Measurements from ENCODE around the gene OVCA2.

Gene OVCA2

DNA sequence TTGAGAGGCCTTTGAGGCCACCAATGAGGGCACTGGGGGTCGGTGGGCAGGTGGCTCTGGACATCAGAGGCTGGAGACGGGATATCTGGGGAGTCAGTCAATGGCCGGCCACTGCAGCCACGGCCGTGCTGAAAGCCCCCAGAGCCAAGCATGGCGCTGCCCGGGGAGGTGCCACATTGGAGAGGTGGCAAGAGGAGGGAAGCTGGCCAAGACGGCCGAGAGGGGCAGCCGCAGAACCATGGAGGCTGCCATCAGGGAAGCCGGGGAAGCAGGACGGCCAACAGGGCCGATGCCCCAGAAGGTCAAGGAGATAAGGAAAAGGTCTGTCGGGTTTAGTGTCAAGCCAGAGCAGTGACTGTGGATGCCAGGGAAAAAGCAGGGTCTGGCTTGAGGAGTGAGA, 26.5 kb upstream of the OVCA2 start:
- DNase-seq = no peak

DNA sequence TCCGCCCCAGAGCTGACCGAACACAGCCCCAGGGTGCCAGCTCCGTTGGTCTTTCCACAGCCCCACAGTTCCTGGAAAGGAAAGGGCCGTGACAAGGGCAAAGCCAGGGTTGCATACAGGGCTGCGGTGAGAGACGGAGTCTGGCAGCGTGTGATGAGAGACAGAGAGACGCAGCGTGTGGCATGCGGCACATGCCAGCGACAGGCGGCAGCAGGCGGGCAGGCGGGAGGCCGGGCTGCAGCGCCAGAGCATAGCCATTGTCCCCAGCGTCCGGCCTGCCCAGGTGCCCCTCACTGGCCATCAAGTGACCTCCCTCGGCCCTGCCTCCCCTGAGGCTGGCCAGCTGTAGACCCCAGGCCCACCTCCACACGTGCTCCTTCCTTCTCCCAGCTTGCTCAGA, 25.3 kb upstream of the OVCA2 start:
- no peak for DNase-seq

DNA sequence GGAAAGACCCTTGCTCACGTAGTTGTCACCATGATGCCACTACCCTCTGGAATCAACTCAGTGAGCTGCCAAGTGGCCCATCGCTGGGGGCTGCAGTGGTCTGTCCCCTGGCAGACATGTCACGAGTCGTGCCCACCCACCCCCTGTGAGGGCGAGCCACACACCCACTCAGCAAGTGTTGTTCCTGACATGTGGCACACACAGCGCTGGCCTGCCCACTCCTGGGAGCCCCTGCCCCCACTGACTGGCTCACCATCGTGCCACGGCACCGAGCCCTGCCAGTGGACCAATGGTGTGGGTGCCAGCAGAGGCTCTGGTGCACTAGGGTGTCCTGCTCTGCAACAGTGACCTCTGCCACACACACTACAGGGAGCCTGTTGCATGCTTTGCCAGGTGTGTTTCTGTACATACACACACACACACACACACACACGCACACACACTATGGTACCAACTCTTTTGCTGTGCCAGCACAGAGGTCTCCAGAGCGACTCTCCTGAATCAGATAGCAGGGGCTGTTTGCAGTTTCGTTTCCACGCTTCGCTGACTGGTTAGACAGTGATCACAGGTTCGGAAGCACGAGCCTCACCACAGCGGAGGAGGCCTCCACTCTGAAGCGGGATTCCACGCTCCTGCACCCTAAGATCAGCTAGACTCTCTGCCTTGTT, 24.4 kb upstream of the OVCA2 start:
- DNase-seq = no peak

DNA sequence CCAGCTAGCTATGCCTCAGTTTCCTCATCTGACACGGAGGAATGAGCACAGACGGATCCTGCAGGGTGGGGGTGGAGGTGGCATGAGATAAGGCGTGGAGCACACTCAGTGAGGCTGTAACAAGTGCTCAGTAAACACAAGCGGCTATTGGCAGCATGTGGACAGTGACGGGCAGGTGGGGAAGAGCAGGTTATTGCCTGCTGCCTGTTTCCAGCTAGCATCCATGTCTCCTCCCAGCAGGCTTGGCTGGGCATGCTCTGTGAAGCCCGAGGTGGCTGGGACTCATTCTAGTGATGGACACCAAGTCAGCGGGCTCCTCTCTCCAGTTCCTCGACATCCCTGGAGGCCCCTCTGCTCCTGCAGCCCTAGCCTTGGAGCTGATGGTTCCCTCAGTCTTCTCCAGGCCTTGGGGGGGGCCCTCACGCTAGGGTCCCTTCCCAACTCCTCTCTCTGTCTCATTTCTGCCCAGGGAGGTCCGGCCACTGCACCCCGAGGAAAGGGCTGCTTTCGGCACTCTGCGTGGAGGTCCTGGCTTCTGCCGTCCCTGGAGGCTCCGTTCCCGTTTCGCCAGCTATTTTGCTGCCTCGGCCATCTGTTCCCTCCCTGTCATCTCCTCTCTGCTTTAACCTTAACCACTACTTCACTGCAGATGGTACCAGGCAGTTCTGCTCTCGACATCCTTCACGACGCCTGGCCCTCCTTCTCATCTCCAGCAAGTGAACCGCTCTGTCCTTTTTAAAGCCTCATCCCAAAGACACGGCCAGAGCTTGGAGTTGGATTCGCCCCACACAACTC, 22.9 kb upstream of the OVCA2 start:
- DNase-seq = peak; percentile 21

DNA sequence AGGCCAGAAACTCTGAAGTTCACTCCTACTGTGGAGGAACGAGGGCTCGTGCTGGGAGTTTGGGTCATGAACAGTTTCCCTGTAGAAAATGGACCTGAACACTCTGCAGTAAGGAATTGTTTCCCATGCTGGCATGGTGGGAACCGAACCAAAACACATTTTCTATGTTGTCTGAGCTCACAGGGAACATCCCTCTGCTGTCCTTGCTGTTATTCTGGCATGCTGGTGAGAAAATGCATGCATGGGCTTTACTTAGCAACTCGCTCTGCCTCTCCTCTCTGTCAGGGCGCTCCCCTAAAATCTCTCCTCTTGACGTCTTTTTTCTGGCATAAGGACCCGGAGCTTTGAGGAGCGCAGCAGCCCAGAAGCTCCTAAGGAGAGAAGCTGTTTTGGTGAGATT, 22.1 kb upstream of the OVCA2 start:
- no peak for DNase-seq

DNA sequence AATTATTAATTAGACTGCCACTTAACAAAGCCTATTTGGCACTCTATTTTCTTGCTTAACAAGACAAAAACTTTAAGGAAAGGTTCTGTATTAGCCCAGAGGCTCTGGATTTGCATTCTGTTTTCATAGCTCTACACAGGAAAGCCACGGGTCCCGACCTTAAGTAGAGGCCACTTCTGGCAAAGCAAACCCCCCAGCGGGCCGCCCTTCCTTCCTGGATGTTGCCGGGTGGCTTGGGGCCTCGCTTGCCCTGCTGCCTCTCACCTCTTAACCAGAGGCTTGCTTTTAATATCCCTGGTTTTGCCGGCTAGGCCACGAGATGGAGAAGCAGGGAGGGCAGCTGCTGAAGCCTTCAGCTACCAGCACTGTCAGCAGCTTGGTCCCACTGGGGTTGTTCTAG, 21.1 kb upstream of the OVCA2 start:
- DNase-seq = no peak

DNA sequence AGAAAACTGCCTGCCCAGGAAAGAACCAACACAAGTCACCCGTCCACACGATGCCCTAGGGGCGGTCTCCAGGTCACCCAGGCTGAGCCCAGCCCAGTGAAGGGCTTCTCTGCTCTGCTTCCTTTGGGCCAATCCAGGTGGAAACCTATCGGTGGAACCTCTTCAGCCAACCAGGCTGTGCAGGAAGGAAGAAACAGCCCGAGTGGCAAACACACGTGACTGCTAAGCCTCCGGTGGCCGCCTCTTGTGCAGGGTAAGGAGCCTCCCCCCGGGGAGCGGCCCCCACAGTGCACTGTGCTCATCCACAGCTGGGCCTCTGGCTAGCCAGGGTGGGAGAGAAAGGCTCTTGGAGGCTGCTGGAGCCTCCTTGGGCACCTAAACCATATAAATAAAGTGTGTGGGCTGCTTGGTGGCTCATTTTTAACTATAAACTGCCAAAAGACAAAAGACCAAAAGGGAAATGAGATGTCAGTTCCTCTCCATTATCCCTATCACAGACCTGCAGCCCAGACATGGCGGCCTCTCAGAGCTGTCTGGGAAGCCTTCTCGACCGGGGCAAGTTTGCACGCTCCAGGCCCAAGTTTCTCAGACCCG, 19.1 kb upstream of the OVCA2 start:
- DNase-seq = no peak

DNA sequence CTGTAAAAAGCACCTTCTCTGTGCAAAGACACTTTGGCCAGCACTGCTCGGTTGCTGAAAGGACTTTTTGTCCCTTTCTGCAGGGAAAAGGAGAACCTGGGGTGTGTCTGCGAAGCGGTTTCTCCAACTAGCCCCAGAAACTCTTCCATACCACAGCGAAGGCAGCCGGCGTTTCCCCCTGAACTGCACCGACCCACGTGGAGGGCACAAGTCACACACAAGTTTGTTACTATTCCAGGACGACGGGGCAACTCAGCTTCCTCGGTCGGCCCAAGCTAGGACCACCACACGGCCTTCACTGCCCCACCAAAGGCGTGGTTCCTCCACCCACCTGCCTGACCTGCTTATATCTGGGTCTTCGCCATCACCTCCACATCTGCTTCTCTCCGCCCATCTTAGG, 18.6 kb upstream of the OVCA2 start:
- no peak for DNase-seq

DNA sequence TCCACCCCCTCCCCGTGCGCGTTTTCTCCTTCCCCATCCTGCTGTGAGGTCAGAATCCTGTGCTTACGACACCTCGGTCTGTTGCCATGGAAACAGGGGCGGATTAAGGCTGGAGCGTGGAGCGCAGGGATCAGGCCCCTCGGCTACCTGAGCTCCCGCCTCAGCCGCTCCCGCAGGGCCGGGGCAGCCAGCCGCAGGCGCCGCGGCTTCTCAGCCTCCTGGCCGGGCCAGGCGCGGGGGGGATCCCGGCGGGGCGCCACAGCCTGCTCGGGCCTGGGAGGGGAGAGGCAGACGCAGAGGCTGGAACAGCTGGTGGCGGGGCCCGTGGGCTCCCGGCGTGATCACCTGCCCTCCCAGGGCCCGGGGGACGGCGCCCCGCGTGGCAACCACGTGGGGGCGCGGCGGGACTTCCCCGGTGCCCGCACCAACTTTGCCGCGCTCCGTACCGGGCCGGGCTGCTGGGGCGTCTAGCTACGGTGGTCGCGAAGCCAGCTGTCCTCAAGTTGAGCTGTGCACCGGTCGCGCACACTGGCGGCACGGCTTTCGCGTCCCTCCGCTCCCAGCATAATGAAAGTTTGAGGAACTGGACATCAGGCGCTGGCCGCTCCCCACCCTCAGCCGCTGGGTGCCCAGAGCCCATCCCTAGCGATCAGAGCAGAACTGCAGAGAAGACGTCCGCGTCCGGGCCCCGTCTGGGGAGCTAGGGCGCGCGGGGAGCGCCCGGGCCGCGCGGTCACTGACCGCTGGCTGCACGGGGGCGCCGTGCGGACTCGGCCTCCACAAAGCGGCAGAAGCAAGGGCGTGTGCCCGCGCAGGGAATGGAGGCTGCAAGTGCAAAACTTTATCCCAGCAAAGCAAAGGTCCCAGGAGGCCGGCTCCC, 17.9 kb upstream of the OVCA2 start:
- DNase-seq = peak; percentile 31

DNA sequence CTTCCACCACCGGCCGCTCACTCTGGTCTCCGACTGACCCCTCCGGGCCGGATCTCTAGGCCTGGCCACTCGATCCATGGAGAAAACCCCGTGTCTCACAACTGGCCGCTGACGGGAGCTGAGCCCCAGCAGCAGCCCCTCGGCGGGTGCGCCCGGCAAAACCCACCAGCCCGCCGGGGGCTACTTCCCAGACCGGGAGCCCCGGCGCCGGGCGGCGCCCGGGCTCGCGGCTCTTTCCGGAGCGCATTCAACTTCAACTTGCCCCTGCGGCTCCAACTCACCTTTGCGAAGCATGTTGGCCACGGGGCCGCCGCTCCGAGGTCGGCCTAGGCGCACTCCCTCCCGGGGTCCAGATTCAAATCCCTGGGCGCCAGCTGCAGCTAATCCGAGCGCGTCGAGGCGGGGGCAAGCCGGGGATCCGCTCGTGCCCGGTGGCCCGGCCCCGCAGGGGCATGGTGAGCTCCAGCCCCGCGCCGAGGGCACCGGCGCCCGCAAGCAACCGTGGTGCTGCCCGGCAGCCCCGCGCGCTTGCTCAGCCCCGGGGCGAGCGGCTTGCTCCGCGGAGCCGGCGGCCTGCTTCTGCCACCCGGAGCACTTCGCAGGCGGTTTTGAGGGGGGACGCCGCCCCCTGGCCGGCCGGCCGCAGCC, 17.1 kb upstream of the OVCA2 start:
- DNase-seq = no peak

DNA sequence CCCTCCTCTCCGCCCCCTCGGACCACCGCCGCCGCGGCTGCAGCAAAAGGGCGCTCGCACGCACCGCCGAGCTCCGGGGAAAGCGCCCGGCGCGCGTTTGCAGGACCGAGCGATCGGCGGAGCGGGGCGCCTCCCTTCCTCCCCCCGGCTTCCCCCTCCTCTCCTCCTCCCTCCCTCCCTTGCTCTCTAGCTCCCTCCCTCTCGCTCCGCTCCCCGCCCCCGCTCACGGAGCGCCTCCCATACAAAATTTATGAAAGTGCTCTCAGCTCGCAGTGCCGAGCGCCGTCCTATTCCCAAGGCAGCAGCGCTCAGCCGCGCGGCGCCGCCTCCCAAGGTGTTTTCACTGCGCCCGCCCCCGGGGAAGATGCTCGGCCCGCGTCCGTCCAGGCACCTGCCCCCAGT, 16.6 kb upstream of the OVCA2 start, which contains the start of gene RTN4RL1:
TSS of gene RTN4RL1 (minus strand) at position 115 of the 402 bp plus-strand sequence. CDS start 469 bp downstream, outside the sequence.
- no peak for DNase-seq

DNA sequence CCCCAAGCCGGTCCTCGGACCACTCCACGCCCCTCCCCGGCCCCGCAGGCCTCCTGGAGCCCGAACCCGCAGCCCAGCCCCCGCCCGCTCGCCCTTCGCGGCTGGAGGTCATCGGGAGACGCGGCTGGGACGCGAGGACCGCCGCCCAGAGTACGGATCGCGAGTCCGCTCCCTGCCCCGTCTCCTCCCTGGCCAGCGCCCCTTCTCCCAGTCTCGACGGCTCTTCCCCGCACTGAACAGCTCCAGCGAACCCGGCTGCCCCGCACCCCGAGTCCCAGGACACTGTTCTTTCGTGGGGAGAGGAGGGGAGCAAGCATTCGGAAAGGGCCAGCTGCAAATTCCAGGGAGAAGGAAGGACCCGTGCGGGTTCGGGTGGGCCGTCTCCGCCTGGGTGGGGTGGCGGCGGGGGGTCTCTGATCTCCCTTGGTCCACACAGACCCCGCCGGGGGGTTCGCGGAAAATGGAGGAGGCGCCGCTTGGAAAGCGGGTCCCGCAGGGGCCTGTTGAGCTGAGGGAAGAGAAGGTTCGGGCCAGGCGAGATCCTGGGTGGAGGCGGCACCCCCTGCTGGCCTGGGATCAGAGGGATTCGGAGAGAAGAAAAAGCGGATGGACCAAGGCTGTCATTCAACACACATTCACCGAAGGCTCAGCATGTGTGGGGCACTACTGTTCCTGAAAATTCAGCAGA, 16.1 kb upstream of the OVCA2 start:
- DNase-seq = peak; percentile 24

DNA sequence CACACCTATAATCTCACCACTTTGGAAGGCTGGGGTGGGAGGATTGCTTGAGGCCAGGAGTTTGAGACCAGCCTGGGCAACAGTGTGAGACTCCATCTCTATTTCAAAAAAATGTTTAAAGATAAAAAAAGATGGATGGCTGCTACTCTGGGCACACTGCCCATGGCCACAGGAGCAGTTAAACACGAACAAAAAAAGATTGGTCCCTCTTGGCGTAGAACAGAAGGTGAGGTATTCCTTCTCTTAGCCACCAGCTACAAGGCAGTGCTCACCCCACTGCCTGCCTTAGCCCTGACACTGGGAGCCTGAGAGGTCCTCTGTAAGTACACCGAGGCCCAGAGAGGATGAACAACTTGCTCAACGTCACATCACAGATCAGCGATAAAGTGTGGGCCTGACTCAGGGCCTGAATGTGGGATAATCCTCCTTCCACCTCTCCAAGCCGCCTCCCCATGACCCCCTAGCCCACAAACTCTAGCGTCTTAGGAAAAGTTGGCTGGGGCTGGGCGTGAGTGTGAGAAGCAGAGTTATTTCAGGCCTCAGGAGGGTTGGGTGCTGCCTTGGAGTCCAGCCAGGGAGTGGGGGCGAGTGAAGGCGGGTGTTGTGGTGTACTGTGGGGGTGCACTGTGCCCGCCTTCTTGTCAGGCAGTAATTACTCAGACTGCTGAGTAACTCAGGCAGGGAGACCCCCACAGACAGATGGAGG, 14.1 kb upstream of the OVCA2 start:
- no peak for DNase-seq

DNA sequence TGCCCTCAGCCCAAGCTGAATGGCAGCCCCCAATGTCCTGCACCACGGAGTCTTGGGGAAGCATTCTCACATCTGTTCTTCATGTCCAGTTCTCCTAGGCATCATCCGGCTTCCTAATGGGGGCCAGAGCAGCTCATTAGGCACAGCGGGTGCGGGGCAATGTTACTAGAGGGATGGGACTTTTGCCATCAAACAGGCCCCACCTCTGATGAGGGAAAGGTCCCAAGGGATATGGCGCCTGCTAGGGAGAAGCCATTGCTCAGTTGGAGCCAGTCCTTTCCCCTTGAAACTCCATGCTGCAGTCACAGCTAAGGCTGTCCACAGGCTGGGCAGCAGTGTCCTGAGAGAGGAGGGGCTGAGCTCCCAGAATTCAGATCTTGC, 13.6 kb upstream of the OVCA2 start:
- no peak for DNase-seq

DNA sequence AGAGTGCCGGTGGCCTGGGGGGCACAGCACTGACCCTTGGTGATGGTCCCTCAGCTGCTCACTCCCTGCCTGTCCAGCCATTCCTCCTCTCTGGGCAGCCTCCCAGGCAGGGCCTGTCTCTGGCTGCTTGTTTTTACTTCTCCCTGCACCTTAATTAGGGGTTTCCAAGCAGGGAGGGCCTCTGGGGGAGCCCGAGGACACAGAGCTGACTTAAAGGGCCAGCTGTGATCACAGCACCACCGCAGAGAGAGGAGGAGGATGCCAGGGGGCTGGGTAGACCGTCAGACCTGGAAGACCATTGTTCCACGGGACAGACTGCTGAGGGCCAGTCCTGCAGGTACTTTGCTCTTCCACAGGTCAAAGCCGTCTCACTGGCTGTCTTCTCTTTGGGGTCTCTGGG, 13.1 kb upstream of the OVCA2 start:
- no peak for DNase-seq

DNA sequence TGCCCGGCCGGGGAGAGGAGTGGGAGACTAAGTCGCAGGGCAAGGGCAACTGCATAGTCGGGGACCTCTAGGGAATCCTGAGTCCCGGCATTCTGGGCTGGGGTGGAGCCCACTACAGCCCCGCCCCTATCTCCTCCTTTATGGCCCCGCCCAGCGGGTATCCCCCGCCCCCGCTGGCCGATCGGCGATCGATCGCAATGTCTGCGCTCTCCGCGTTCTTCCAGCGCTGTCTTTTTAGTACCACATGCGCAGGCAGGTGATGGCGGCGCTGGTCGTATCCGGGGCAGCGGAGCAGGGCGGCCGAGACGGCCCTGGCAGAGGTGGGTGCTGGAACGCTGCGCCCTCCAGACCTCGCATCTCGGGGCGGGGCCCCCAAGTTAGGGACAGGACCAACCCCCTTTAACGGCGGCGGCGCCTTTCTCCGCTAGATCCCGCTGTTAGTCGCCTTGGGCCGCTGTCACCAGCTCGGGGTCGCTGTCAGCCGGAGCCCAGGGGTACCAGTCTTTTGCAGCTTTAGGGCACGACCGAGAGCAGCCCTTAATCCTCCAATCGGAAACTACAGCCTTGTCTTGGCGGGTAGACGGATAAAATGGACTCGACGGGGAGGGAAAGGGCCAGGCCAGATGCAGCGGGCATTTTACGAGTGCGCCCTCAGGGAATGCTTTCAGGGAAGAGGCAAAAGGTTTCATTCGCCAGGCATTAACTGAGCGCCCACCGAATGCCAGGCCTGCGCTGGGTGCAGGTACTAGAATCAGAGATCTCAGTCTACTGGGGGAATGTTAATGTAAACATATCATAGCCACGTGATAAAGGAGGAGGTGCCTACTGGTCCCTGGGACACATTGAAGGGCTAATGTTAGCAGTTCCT, 11.7 kb upstream of the OVCA2 start, which contains the start of gene DPH1:
TSS of gene DPH1 (plus strand) at position 243 of the 868 bp plus-strand sequence. CDS start at position 260, 17 bp downstream.
- DNase-seq = peak; percentile 60

DNA sequence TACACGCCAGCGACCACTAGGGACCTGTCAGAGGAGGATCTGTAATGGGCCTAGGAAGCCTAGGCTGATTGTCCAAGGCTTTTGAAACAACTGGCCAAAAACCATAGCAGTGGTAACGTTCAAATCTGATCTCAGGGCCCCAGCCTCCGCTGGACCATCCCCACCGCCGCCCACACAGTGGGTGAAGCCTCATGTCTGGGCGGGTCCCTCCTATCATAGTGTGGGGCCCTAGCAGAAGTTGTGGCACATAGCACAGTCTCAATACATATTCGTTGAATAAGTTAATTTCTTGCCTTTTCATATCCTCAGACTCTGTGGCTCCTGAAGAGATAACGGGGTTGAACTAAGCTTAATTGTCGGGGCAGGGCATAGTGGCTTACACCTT, 11.1 kb upstream of the OVCA2 start:
- DNase-seq = no peak

DNA sequence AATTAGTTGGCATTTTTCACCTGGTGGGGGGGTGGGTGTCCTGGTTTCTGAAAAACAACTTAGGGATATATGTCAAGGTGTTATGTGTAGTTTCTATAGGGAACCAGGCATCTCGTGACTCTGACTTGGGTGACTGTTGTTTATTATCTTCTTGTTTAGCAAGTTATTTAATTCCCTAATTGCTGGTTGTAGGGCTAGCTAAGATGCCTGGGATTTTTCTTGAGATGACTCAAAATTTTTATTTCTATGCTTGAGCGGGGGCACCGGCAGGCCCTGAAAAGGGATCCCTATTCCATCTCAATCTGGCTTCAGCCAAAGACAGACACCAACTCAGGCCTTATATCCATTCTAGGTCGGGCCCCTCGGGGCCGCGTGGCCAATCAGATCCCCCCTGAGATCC, 8.7 kb upstream of the OVCA2 start:
- no peak for DNase-seq

DNA sequence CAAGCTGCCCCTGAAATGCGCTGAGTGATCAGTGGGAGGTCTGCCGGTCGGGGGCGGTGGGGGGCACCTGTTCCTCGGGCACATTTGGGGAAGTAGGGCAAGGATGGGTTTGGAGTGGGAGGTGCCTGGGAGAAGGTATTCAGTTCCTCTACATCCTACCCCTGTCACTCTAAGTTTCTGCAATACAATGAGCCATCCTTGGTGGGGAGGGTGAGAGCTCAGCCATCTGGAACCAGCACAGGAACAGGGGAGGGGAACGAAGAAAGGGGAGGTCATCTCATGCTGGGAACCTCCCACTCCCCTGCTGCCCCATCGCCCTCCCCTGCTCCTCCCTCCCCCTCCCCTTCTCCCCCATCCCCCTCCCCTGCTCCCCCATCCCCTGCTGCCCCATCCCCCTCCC, 7.7 kb upstream of the OVCA2 start:
- DNase-seq = no peak

Data from NCI-H2029 (cell line).